GM23248 (cell line): ENCODE data around the gene VPS13A. TPM values are rescaled to one million over a fixed set of nuclear protein-coding genes. Genes with fewer than 3 reads are reported as not detected.

ENCODE experiments used
- DNase-seq: peaks from one replicate; pipeline ENCODE4 v3.0.0-alpha.2; 2015
- H2AFZ ChIP-seq: fragments of 200-600 bp; sonication (generic); 2 replicates; pipeline ENCODE4 v1.6.1; 2016; ENCODE audit warnings: antibody characterized with exemption
- H3F3A ChIP-seq: fragments of 200-600 bp; sonication (generic); 2 replicates; pipeline ENCODE4 v1.6.1; 2016; ENCODE audit warnings: mild to moderate bottlenecking, antibody characterized with exemption, mixed run types; ENCODE audit not compliant: insufficient read depth
- H3K27ac ChIP-seq: fragments of 200-600 bp; sonication (generic); 2 replicates; pipeline ENCODE4 v1.5.1; 2016; ENCODE audit warnings: mild to moderate bottlenecking
- H3K27me3 ChIP-seq: fragments of 200-600 bp; sonication (generic); replicated peaks from 2 replicates; pipeline ENCODE4 v1.6.1; 2016; ENCODE audit warnings: mild to moderate bottlenecking; ENCODE audit not compliant: insufficient read depth
- H3K36me3 ChIP-seq: fragments of 200-600 bp; sonication (generic); 2 replicates; pipeline ENCODE4 v1.6.1; 2016; ENCODE audit warnings: low read depth, mild to moderate bottlenecking
- H3K4me1 ChIP-seq: fragments of 200-600 bp; sonication (generic); 2 replicates; pipeline ENCODE4 v1.6.1; 2016; ENCODE audit warnings: mild to moderate bottlenecking; ENCODE audit not compliant: insufficient read depth
- H3K4me2 ChIP-seq: fragments of 200-600 bp; sonication (generic); one replicate; pipeline ENCODE4 v1.6.1; 2016; ENCODE audit warnings: mild to moderate bottlenecking; ENCODE audit not compliant: unreplicated experiment
- H3K4me3 ChIP-seq: fragments of 200-600 bp; sonication (generic); 2 replicates; pipeline ENCODE4 v1.5.1; 2016; ENCODE audit warnings: mild to moderate bottlenecking
- H3K79me2 ChIP-seq: fragments of 200-600 bp; sonication (generic); 2 replicates; pipeline ENCODE4 v1.6.1; 2016; ENCODE audit warnings: mild to moderate bottlenecking; ENCODE audit not compliant: insufficient read depth
- H3K9ac ChIP-seq: fragments of 200-600 bp; sonication (generic); 2 replicates; pipeline ENCODE4 v1.6.1; 2016; ENCODE audit warnings: mild to moderate bottlenecking
- H3K9me2 ChIP-seq: fragments of 200-600 bp; sonication (generic); 2 replicates; pipeline ENCODE4 v1.6.1; 2016; ENCODE audit warnings: mixed run types, mild to moderate bottlenecking, moderate library complexity; ENCODE audit not compliant: insufficient read depth
- H3K9me3 ChIP-seq: fragments of 200-600 bp; sonication (generic); one replicate; pipeline ENCODE4 v1.6.1; 2017; ENCODE audit warnings: low read depth
- H4K20me1 ChIP-seq: fragments of 200-600 bp; sonication (generic); 2 replicates; pipeline ENCODE4 v1.6.0; 2016; ENCODE audit not compliant: insufficient read depth
- EZH2 ChIP-seq: fragments of 200-600 bp; sonication (generic); IDR thresholded peaks from 2 replicates; pipeline ENCODE4 v1.6.1; 2018; ENCODE audit warnings: antibody characterized with exemption, mild to moderate bottlenecking; ENCODE audit not compliant: insufficient read depth, poor library complexity, severe bottlenecking
- EZH2phosphoT487 ChIP-seq: fragments of 200-600 bp; sonication (generic); IDR thresholded peaks from 2 replicates; pipeline ENCODE4 v1.6.1; 2018; ENCODE audit warnings: antibody characterized with exemption, moderate library complexity, mild to moderate bottlenecking, low read depth; ENCODE audit not compliant: insufficient read depth
- WGBS, 2 experiments: methylation state at CpG; one replicate each; pipeline ENCODE4 v1.1.6; 2015 to 2017; ENCODE audit warnings: low lambda C conversion rate in 2 of 2, low coverage in 1 of 2; ENCODE audit errors: missing lambda C conversion rate in 2 of 2; 5-methylcytosine and 5-hydroxymethylcytosine counted together
- in situ Hi-C: fragments of 300-500 bp; cut with MboI; formaldehyde crosslinking; loops from 2 replicates; pipeline ENCODE4 v1.15.0; 2020
- polyA plus RNA-seq: library from polyadenylated mRNA; unstranded; fragments of >200 nt; fragmentation: Nextera tagmentation; extraction: Ambion mirVana; gene quantifications from 2 replicates; pipeline ENCODE4 v1.2.1, GENCODE V29; 2016
- total RNA-seq: library from RNA; depleted of rRNA; stranded (reverse); fragments of >200 nt; shearing (Covaris generic); gene quantifications from 2 replicates; pipeline ENCODE4 v1.2.3, GENCODE V29; 2014

The VPS13A gene
- total and polyA plus RNA-seq, 2 experiments from 2014 or later = 8.9 to 15.8 TPM

- H2AFZ ChIP-seq = no peak overlapping the region
Measured at GRCh38 chr9:77426712-77427111, 249.4 kb downstream of the VPS13A start.

GRCh38 chr9:77427256-77427927 lies 250.1 kb downstream of the VPS13A start:
- H3K27me3 ChIP-seq = no peaks in the 10 kb centered on the region
- no peaks in the 10 kb centered on the region for H3K79me2 ChIP-seq
- H3K36me3 ChIP-seq = no peaks in the 10 kb centered on the region
- in situ Hi-C loops = no loop called here
- DNase-seq = no peak
- H3K4me1 ChIP-seq = no peaks in the 10 kb centered on the region
- no peaks in the 10 kb centered on the region for H3K9me3 ChIP-seq
- TF ChIP-seq EZH2phosphoT487 (no peak), EZH2 (no peak)
- no peaks in the 10 kb centered on the region for H3K9me2 ChIP-seq
- no peak overlapping the region for H3K27ac ChIP-seq
- 65 to 75% methylated on average over 5 to 7 of the region's 7 CpGs for WGBS, 2 experiments
- H3F3A ChIP-seq = no peaks in the 10 kb centered on the region
- no peak overlapping the region for H2AFZ ChIP-seq
- no peak overlapping the region for H3K4me2 ChIP-seq
- H3K9ac ChIP-seq = no peak overlapping the region
- H3K4me3 ChIP-seq = no peak overlapping the region
- no peaks in the 10 kb centered on the region for H4K20me1 ChIP-seq

More at GRCh38 chr9:77426712-77427111, 249.4 kb downstream of the VPS13A start:
- no peaks in the 10 kb centered on the region for H3K4me1 ChIP-seq
- no peak for DNase-seq
- no peak overlapping the region for H3K4me2 ChIP-seq
- H3K27ac ChIP-seq = no peak overlapping the region
- 90 to 100% methylated on average over 3 of the region's 3 CpGs for WGBS, 2 experiments
- no peaks in the 10 kb centered on the region for H3K27me3 ChIP-seq
- TF ChIP-seq EZH2 = no peak
- TF ChIP-seq EZH2phosphoT487 = no peak
- no peaks in the 10 kb centered on the region for H3K79me2 ChIP-seq
- H3K9me2 ChIP-seq = no peaks in the 10 kb centered on the region
- H3F3A ChIP-seq = no peaks in the 10 kb centered on the region
- H3K4me3 ChIP-seq = no peak overlapping the region
- H3K36me3 ChIP-seq = no peaks in the 10 kb centered on the region
- in situ Hi-C loops = no loop called here
- H3K9ac ChIP-seq = no peak overlapping the region
- H3K9me3 ChIP-seq = no peaks in the 10 kb centered on the region
- H4K20me1 ChIP-seq = no peaks in the 10 kb centered on the region

GRCh38 chr9:77429928-77430327 lies 252.6 kb downstream of the VPS13A start:
- in situ Hi-C loops = no loop called here

GRCh38 chr9:77432053-77432452 lies 254.7 kb downstream of the VPS13A start:
- Histone ChIP-seq H3K4me2 (no peak overlapping the region), H3K27me3 (no peaks in the 10 kb centered on the region), H3K27ac (no peak overlapping the region), H3K36me3 (no peaks in the 10 kb centered on the region), H3K4me3 (no peak overlapping the region), H3K9me3 (no peaks in the 10 kb centered on the region), H2AFZ (no peak overlapping the region), H3K79me2 (no peaks in the 10 kb centered on the region), H3K4me1 (no peaks in the 10 kb centered on the region), H4K20me1 (no peaks in the 10 kb centered on the region), H3F3A (no peaks in the 10 kb centered on the region), H3K9me2 (no peaks in the 10 kb centered on the region), H3K9ac (no peak overlapping the region)
- WGBS, 2 experiments = 71 to 75% methylated on average over 6 of the region's 6 CpGs
- TF ChIP-seq EZH2phosphoT487 (no peak), EZH2 (no peak)
- in situ Hi-C loops = no loop called here
- DNase-seq = no peak

More at GRCh38 chr9:77429928-77430327, 252.6 kb downstream of the VPS13A start:
- H2AFZ ChIP-seq = no peak overlapping the region
- no peaks in the 10 kb centered on the region for H3K79me2 ChIP-seq
- no peaks in the 10 kb centered on the region for H3K4me1 ChIP-seq
- no peak for DNase-seq
- H3K27ac ChIP-seq = no peak overlapping the region
- no peak for TF ChIP-seq EZH2phosphoT487
- no peak overlapping the region for H3K4me2 ChIP-seq
- no peak overlapping the region for H3K4me3 ChIP-seq
- WGBS, 2 experiments = 44 to 48% methylated on average over 2 of the region's 2 CpGs
- H3K9me2 ChIP-seq = no peaks in the 10 kb centered on the region
- H4K20me1 ChIP-seq = no peaks in the 10 kb centered on the region
- H3K36me3 ChIP-seq = no peaks in the 10 kb centered on the region
- no peaks in the 10 kb centered on the region for H3K9me3 ChIP-seq
- H3K9ac ChIP-seq = no peak overlapping the region
- H3K27me3 ChIP-seq = no peaks in the 10 kb centered on the region
- no peaks in the 10 kb centered on the region for H3F3A ChIP-seq
